ENCODE results near the gene YTHDF2.

The YTHDF2 gene

GRCh38 chr1:28803662-28804061 is 66.9 kb downstream of the YTHDF2 start:
- no peak for DNase-seq

- no peak for DNase-seq
Observed at GRCh38 chr1:28804071-28804470, 67.3 kb downstream of the YTHDF2 start.

- DNase-seq: no peak
Observed at GRCh38 chr1:28807046-28807445, 70.3 kb downstream of the YTHDF2 start.

- no peak for DNase-seq
Observed at GRCh38 chr1:28807986-28808385, 71.2 kb downstream of the YTHDF2 start.

GRCh38 chr1:28811369-28811765 is 74.6 kb downstream of the YTHDF2 start:
- no peak for DNase-seq

GRCh38 chr1:28811766-28812668 is 75.3 kb downstream of the YTHDF2 start, which contains the start of gene OPRD1:
Gene OPRD1, plus strand, starts transcription at chr1:28812170. Its CDS starts 214 bp downstream, at chr1:28812384.
- DNase-seq: no peak

GRCh38 chr1:28812669-28813468 is 76.1 kb downstream of the YTHDF2 start:
- no peak for DNase-seq

- DNase-seq: no peak
Observed at GRCh38 chr1:28813931-28814465, 77.3 kb downstream of the YTHDF2 start.

- no peak for DNase-seq
Observed at GRCh38 chr1:28815533-28816185, 78.9 kb downstream of the YTHDF2 start.

GRCh38 chr1:28817133-28817532 is 80.4 kb downstream of the YTHDF2 start:
- no peak for DNase-seq

- DNase-seq: no peak
Observed at GRCh38 chr1:28819020-28819419, 82.3 kb downstream of the YTHDF2 start.

Measured in T-helper 1 cell (primary cell).